ENCODE measurements around the gene TRMT112. TPM values are rescaled to one million over a fixed set of nuclear protein-coding genes. Genes with fewer than 3 reads are reported as not detected.
A peak's percentile ranks its signal among the peaks of the same experiment; 100 is the strongest.

TRMT112 gene
- total RNA-seq, 6 experiments from 2014 or later: 58.0 to 122 (median 85.3) TPM

DNA sequence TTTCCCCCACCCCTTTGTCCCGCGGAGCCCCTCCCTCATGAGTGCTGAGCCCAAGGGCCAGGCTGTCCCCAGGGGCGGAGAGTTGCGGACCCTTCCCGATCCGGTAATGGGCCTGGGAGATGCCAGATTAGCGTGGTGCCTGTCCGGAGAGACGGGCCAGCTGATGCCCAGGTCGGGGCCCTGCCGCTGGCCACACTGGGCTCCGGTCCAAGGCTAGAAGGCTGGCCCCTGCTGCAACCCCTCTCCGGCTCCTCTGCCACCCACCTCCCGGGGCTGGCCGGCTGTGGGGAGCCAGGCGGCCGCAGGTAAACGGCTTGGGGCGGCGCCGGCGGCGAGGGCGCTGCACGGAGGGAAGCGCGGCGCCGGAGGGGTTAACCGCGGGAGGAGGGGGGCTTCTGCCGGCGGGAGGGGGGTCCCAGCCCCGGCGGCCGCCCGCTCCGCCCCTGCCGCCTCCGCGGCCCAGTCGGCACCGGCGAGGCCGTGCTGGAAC is 26.1 kb downstream of the TRMT112 start, which contains the start of gene KCNK4:
KCNK4 (plus strand) TSS at position 41 of the 490 bp plus-strand sequence. CDS start 1,717 bp downstream, outside the sequence.
- no peak for ATAC-seq
- no peak for TF ChIP-seq POLR2A (IDR thresholded peaks at IDR 0.05)
- TF ChIP-seq, protein P1, sequence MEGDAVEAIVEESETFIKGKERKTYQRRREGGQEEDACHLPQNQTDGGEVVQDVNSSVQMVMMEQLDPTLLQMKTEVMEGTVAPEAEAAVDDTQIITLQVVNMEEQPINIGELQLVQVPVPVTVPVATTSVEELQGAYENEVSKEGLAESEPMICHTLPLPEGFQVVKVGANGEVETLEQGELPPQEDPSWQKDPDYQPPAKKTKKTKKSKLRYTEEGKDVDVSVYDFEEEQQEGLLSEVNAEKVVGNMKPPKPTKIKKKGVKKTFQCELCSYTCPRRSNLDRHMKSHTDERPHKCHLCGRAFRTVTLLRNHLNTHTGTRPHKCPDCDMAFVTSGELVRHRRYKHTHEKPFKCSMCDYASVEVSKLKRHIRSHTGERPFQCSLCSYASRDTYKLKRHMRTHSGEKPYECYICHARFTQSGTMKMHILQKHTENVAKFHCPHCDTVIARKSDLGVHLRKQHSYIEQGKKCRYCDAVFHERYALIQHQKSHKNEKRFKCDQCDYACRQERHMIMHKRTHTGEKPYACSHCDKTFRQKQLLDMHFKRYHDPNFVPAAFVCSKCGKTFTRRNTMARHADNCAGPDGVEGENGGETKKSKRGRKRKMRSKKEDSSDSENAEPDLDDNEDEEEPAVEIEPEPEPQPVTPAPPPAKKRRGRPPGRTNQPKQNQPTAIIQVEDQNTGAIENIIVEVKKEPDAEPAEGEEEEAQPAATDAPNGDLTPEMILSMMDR (IDR thresholded peaks at IDR 0.05): no peak
- WGBS (ENCODE audit: insufficient coverage, low coverage, low lambda C conversion rate, missing lambda C conversion rate): no CpG with 5 or more reads among the region's 45 CpGs
- no peak for DNase-seq
- no peak within 1 kb of the TSS for H3K27ac ChIP-seq
- peaks cover 0 to 14% (median 2%) of the 10 kb centered on the region in 4 donors for H3K4me1 ChIP-seq
- peaks cover 0 to 10% of the 10 kb centered on the region in 2 donors for H3K27me3 ChIP-seq
- intact Hi-C loops (cut with DNase I): no loop called here
- peak within 1 kb of the TSS in 1 of 3 donors; percentile 1 for H3K4me3 ChIP-seq
- no peaks in the 10 kb centered on the region for H3K9me3 ChIP-seq
- no peaks in the 10 kb centered on the region for H3K36me3 ChIP-seq

DNA sequence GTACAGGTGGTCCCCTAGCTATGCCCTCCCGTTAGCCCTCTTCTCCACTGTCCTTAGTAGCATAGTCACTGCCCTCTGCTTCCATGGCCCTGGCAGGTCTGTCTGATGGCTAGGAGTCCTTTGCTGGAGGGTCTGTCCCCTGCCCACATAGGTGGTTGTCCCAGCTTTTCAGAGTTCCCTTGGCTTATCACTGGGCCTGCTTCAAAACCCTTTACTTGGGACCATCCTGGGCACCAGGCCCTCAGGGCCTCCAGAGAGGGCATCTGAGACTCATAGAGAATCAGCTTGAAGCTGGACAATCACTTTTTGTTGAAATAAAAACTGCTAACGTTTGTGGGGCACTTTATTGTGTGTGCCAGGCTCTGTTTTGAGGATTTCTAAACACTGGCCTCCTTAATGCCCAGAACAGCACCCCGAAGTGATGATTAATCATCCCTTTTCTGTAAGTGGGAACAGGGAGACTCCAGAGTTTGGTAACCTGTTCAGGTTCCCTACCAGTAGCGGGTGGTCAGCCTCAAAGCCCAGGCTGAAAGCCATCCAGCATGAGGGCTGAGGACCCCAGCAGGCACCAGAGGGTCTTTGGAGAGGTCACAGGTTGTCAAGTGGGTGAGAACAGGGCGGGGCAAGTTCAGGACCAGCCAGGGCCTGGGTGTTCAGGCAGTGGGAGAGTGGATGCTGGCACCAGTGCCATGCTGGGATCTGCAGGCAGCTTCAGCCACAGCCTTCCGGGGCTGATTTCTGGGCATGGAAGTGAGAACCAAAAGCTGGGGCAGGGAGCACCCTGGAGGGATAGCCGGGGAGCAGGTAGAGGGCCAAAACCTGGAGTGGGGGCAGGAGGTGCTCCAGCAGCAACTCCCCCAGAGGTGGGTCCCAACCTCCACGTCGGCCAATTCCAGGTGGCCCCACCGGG is 26.8 kb downstream of the TRMT112 start:
- Histone ChIP-seq H3K4me1 (peaks cover 0 to 19% (median 5%) of the 10 kb centered on the region in 4 donors), H3K4me3 (no peak overlapping the region), H3K36me3 (no peaks in the 10 kb centered on the region), H3K27me3 (peaks cover 0 to 10% of the 10 kb centered on the region in 2 donors), H3K9me3 (no peaks in the 10 kb centered on the region), H3K27ac (no peak overlapping the region)
- ATAC-seq (no peak), DNase-seq (no peak)
- 52% methylated on average over 4 of the region's 10 CpGs for WGBS (ENCODE audit: insufficient coverage, low coverage, low lambda C conversion rate, missing lambda C conversion rate)
- intact Hi-C loops (cut with DNase I): no loop called here
- TF ChIP-seq, protein P1 (IDR thresholded peaks at IDR 0.05): no peak
- no peak for TF ChIP-seq POLR2A (IDR thresholded peaks at IDR 0.05)

DNA sequence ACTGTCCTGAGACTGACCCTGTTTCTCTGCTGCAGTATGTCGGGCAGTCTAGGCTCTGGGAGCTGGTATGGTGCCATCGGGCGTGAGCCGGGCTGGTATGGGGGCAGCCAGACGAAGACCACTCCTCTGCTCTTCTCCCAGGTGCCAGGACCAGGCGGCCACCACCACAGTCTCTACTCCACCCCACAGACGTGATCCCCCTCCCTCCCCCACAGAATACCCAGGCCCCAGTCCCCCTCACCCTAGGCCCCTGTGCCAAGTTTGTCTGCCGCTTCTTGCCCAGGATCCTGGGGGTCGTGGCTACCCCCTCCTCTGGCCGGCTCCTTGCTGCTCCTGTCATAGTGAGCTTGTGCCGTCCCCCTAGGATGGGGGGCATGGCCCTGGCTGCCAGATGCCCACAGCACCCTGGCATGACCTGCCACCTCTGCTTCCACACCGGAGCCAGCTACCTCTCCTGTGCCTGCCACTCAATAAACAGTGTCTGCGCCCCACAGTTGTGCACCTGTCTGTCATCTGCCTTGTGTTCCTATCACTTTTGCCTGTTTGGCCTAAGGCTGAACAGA is 28.3 kb downstream of the TRMT112 start:
- no peak overlapping the region for H3K27ac ChIP-seq
- no CpG with 5 or more reads among the region's 13 CpGs for WGBS (ENCODE audit: insufficient coverage, low coverage, low lambda C conversion rate, missing lambda C conversion rate)

DNA sequence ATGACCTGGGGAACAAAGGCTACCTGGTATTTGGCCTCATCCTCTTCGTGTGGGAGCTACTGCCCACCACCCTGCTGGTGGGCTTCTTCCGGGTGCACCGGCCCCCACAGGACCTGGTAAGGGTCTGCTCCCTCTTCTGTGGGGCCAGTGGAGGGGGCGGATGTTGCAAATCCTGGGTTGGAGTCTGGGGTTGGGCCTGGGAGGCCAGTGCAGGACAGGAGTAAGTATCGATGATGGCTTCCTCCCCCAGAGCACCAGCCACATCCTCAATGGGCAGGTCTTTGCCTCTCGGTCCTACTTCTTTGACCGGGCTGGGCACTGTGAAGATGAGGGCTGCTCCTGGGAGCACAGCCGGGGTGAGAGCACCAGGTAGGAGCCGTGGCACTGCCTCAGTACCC is 29.0 kb downstream of the TRMT112 start:
- no peaks in the 10 kb centered on the region for H3K36me3 ChIP-seq
- WGBS (ENCODE audit: insufficient coverage, low coverage, low lambda C conversion rate, missing lambda C conversion rate): no CpG with 5 or more reads among the region's 9 CpGs
- no peak for ATAC-seq
- no peak for TF ChIP-seq POLR2A (IDR thresholded peaks at IDR 0.05)
- TF ChIP-seq, protein P1 (IDR thresholded peaks at IDR 0.05): no peak
- H3K4me1 ChIP-seq: peaks cover 0 to 24% (median 6%) of the 10 kb centered on the region in 4 donors
- no peak overlapping the region for H3K27ac ChIP-seq
- intact Hi-C loops (cut with DNase I): no loop called here
- H3K4me3 ChIP-seq: no peak overlapping the region
- H3K9me3 ChIP-seq: no peaks in the 10 kb centered on the region
- peaks cover 0 to 5% of the 10 kb centered on the region in 2 donors for H3K27me3 ChIP-seq
- DNase-seq: no peak

More for the DNA sequence above, 28.3 kb downstream of the TRMT112 start:
- peaks cover 0 to 21% (median 6%) of the 10 kb centered on the region in 4 donors for H3K4me1 ChIP-seq
- intact Hi-C loops (cut with DNase I): no loop called here
- TF ChIP-seq, protein P1 (IDR thresholded peaks at IDR 0.05): no peak
- TF ChIP-seq POLR2A (IDR thresholded peaks at IDR 0.05): no peak
- DNase-seq: peak in 1 of 3 donors; percentile 45
- H3K27me3 ChIP-seq: peaks cover 0 to 8% of the 10 kb centered on the region in 2 donors
- no peak overlapping the region for H3K4me3 ChIP-seq
- no peak for ATAC-seq
- no peaks in the 10 kb centered on the region for H3K9me3 ChIP-seq
- H3K36me3 ChIP-seq: no peaks in the 10 kb centered on the region

Measured in right lobe of liver (tissue), 6 donors.